ENCODE results near the gene TAAR1.

DNA sequence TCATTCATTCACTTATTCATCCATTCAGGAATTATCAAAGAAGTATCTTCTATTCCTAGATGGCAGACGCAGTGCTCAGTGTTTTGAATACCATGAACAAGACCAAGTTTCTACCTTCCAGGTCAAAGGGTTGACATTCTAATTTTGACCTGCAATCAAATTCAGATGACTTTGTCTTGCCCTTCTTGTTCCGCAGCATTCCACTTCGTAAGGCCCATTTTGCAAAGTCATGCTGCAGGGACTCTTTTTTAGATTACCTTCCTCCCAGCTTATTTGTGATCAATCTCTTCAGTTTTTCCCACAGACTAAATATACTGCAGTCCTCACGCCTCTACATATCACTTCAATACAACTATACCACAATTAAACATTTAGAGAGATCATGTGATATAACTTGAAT, 7.1 kb upstream of the TAAR1 start:
- TF ChIP-seq, protein P1, sequence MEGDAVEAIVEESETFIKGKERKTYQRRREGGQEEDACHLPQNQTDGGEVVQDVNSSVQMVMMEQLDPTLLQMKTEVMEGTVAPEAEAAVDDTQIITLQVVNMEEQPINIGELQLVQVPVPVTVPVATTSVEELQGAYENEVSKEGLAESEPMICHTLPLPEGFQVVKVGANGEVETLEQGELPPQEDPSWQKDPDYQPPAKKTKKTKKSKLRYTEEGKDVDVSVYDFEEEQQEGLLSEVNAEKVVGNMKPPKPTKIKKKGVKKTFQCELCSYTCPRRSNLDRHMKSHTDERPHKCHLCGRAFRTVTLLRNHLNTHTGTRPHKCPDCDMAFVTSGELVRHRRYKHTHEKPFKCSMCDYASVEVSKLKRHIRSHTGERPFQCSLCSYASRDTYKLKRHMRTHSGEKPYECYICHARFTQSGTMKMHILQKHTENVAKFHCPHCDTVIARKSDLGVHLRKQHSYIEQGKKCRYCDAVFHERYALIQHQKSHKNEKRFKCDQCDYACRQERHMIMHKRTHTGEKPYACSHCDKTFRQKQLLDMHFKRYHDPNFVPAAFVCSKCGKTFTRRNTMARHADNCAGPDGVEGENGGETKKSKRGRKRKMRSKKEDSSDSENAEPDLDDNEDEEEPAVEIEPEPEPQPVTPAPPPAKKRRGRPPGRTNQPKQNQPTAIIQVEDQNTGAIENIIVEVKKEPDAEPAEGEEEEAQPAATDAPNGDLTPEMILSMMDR (IDR thresholded peaks at IDR 0.05; ENCODE audit: extremely low read depth in 1 of 2, insufficient read depth in 1 of 2, low read depth in 1 of 2, low read length in 2 of 2), result no peak
- TF ChIP-seq FOS (IDR thresholded peaks at IDR 0.05; ENCODE audit: borderline replicate concordance, insufficient read depth, low read length) (no peak), EZH2 (IDR thresholded peaks at IDR 0.05; ENCODE audit: borderline replicate concordance, low read depth, low read length, severe bottlenecking) (no peak), POLR2AphosphoS5 (IDR thresholded peaks at IDR 0.05; ENCODE audit: insufficient read depth, low read depth, low read length) (no peak), POLR2A (IDR thresholded peaks at IDR 0.05; ENCODE audit: low read depth, low read length) (no peak)
- TF ChIP-seq, protein P2, sequence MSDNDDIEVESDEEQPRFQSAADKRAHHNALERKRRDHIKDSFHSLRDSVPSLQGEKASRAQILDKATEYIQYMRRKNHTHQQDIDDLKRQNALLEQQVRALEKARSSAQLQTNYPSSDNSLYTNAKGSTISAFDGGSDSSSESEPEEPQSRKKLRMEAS (IDR thresholded peaks at IDR 0.05; ENCODE audit: insufficient read depth, insufficient read length), result no peak
